Neutrophil (primary cell): ENCODE measurements around the gene LRMDA.

Source experiments
- H3K27ac ChIP-seq: fragments of 200-600 bp; sonication (generic); 2 replicates; pipeline ENCODE4 v1.5.1; 2016; ENCODE audit warnings: mild to moderate bottlenecking, moderate library complexity
- H3K27me3 ChIP-seq: fragments of 200-600 bp; sonication (generic); 2 replicates; pipeline ENCODE4 v1.6.0; 2016; ENCODE audit warnings: mild to moderate bottlenecking
- H3K36me3 ChIP-seq: fragments of 200-600 bp; sonication (generic); 2 replicates; pipeline ENCODE4 v1.5.1; 2017
- H3K4me1 ChIP-seq, 2 experiments: fragments of 200-600 bp in 1 of 2; sonication (generic) in 1 of 2; 1 replicate in 1 of 2; 2 replicates in 1 of 2; pipeline versions ENCODE4 v1.5.1 to v1.6.1; 2013 to 2016; ENCODE audit warnings: low read depth in 1 of 2, low read length in 1 of 2, mild to moderate bottlenecking in 1 of 2, moderate library complexity in 1 of 2; ENCODE audit not compliant: control insufficient read depth in 1 of 2, insufficient read depth in 1 of 2
- H3K4me3 ChIP-seq, 2 experiments: fragments of 200-600 bp in 1 of 2; sonication (generic) in 1 of 2; 1 replicate in 1 of 2; 2 replicates in 1 of 2; pipeline ENCODE4 v1.5.1; 2013 to 2016; ENCODE audit warnings: low read depth in 1 of 2, low read length in 1 of 2, mild to moderate bottlenecking in 1 of 2, moderate library complexity in 1 of 2
- H3K9me3 ChIP-seq: fragments of 200-600 bp; sonication (generic); 2 replicates; pipeline ENCODE4 v1.5.1; 2016
- TF ChIP-seq, protein P1 (sequence below): fragments of 200-600 bp; sonication (generic); IDR thresholded peaks from 2 replicates; pipeline ENCODE4 v1.5.1; 2016; ENCODE audit warnings: antibody characterized with exemption

The LRMDA gene

GRCh38 chr10:76291885-76292284 lies 860.5 kb downstream of the LRMDA start:
- no peak overlapping the region for H3K27ac ChIP-seq
- no peaks in the 10 kb centered on the region for H3K36me3 ChIP-seq
- H3K27me3 ChIP-seq: no peaks in the 10 kb centered on the region
- H3K9me3 ChIP-seq: no peaks in the 10 kb centered on the region
- no peaks in the 10 kb centered on the region for H3K4me1 ChIP-seq
- H3K4me3 ChIP-seq: no peak overlapping the region
- TF ChIP-seq, protein P1, sequence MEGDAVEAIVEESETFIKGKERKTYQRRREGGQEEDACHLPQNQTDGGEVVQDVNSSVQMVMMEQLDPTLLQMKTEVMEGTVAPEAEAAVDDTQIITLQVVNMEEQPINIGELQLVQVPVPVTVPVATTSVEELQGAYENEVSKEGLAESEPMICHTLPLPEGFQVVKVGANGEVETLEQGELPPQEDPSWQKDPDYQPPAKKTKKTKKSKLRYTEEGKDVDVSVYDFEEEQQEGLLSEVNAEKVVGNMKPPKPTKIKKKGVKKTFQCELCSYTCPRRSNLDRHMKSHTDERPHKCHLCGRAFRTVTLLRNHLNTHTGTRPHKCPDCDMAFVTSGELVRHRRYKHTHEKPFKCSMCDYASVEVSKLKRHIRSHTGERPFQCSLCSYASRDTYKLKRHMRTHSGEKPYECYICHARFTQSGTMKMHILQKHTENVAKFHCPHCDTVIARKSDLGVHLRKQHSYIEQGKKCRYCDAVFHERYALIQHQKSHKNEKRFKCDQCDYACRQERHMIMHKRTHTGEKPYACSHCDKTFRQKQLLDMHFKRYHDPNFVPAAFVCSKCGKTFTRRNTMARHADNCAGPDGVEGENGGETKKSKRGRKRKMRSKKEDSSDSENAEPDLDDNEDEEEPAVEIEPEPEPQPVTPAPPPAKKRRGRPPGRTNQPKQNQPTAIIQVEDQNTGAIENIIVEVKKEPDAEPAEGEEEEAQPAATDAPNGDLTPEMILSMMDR: no peak

GRCh38 chr10:76296957-76297356 lies 865.5 kb downstream of the LRMDA start:
- TF ChIP-seq, protein P1: no peak
- H3K4me3 ChIP-seq: no peak overlapping the region
- no peaks in the 10 kb centered on the region for H3K36me3 ChIP-seq
- no peaks in the 10 kb centered on the region for H3K9me3 ChIP-seq
- H3K4me1 ChIP-seq: peaks cover 0 to under 1% of the 10 kb centered on the region in 2 experiments
- no peak overlapping the region for H3K27ac ChIP-seq
- no peaks in the 10 kb centered on the region for H3K27me3 ChIP-seq

DNA sequence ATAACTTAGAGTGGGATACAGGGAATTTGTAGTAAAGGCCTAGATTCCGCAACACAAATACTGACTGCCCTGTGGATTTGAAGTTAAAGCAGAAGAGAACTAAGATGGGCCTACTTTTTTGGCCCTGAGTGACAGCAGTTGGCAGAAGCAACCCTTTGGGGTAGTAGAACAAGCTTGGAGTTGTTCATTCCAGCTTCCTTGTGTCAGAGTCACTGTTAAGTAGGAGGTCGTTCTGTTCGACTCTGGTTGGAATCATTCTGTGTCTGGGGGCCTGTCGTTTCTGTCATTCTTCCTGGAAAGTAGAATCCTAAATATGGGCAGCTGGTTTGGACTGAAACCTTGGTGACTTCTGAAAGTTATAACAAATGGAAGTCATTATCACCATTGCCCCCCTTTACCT lies 865.9 kb downstream of the LRMDA start:
- no peaks in the 10 kb centered on the region for H3K36me3 ChIP-seq
- TF ChIP-seq, protein P1: no peak
- H3K4me3 ChIP-seq: no peak overlapping the region
- H3K9me3 ChIP-seq: no peaks in the 10 kb centered on the region
- no peaks in the 10 kb centered on the region for H3K27me3 ChIP-seq
- no peak overlapping the region for H3K27ac ChIP-seq
- peaks cover 0 to 3% of the 10 kb centered on the region in 2 experiments for H3K4me1 ChIP-seq

DNA sequence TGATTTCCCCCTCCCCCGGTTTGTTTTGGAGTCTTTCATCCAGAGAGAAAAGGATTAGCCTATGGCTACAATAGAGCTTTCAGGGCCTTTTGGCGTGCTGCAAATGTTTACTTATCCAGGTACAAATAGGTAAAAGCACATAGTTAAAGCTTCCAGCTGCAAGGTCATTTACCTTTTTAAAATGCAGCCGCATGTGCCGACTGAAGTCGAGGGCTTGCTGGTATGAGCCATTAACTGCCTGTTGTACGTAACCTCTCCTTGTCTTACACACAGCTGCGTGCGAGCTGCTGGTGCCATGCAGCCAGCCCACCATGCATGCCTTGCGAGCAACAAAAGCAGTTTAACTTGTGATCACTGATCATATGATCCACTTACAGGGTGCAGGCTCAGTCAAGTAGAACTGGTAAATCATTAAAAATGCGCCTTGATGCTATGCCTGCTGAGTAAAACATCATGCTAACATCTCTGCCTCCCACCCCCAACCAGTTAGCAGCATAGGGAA lies 866.4 kb downstream of the LRMDA start:
- Histone ChIP-seq H3K36me3 (no peaks in the 10 kb centered on the region), H3K27ac (no peak overlapping the region), H3K4me1 (peaks cover 0 to 3% of the 10 kb centered on the region in 2 experiments), H3K4me3 (no peak overlapping the region), H3K9me3 (no peaks in the 10 kb centered on the region), H3K27me3 (no peaks in the 10 kb centered on the region)
- TF ChIP-seq, protein P1: no peak

GRCh38 chr10:76298329-76298728 lies 866.9 kb downstream of the LRMDA start:
- no peaks in the 10 kb centered on the region for H3K36me3 ChIP-seq
- no peaks in the 10 kb centered on the region for H3K27me3 ChIP-seq
- no peaks in the 10 kb centered on the region for H3K9me3 ChIP-seq
- no peak overlapping the region for H3K4me3 ChIP-seq
- H3K27ac ChIP-seq: no peak overlapping the region
- TF ChIP-seq, protein P1: no peak
- peaks cover 0 to 3% of the 10 kb centered on the region in 2 experiments for H3K4me1 ChIP-seq

DNA sequence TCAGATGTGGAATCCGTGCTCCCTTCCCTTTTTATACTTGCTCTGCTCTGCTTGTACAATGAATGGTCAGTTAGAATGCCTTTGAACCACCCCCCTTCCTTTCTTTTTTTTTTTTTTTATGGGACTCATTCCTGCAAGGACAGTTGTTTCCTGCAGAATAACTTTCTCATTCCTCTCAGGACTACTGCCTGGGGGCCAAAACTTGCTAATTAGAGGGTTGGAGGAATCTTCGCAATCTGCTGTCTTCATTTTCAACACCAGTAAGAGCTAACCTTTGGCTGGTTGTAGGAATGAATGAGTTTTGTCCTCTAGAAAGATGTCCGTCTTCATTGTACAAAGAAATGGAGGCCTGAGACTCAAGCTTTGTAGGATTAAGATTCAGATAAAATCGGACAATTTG lies 868.1 kb downstream of the LRMDA start:
- Histone ChIP-seq H3K36me3 (no peaks in the 10 kb centered on the region), H3K9me3 (no peaks in the 10 kb centered on the region), H3K27ac (no peak overlapping the region), H3K27me3 (no peaks in the 10 kb centered on the region), H3K4me1 (peaks cover 0 to 3% of the 10 kb centered on the region in 2 experiments), H3K4me3 (no peak overlapping the region)
- TF ChIP-seq, protein P1: no peak
